Myocyte (in vitro differentiated cells): ENCODE results near the gene SDK1. TPM values are rescaled to one million over a fixed set of nuclear protein-coding genes. Genes with fewer than 3 reads are reported as not detected.

Source experiments
- DNase-seq: peaks from one replicate; pipeline ENCODE4 v3.0.0-alpha.2; 2012; ENCODE audit warnings: low read depth
- total RNA-seq: library from RNA; depleted of rRNA; stranded (reverse); fragments of >200 nt; gene quantifications from 2 replicates; pipeline ENCODE4 v1.2.3, GENCODE V29; 2014

The SDK1 gene
- total RNA-seq, 1 donor from 2014 or later = 2.8 TPM

- DNase-seq = no peak
Observed at GRCh38 chr7:3455806-3456595, 154.9 kb downstream of the SDK1 start.

GRCh38 chr7:3459111-3459510 is 158.1 kb downstream of the SDK1 start:
- no peak for DNase-seq

GRCh38 chr7:3461923-3462322 is 160.9 kb downstream of the SDK1 start:
- DNase-seq = no peak

GRCh38 chr7:3463696-3464095 is 162.6 kb downstream of the SDK1 start:
- DNase-seq = no peak

- no peak for DNase-seq
Observed at GRCh38 chr7:3464900-3465622, 164.0 kb downstream of the SDK1 start.

GRCh38 chr7:3466261-3466660 is 165.2 kb downstream of the SDK1 start:
- DNase-seq = no peak

- no peak for DNase-seq
Observed at GRCh38 chr7:3469641-3470040, 168.6 kb downstream of the SDK1 start.

- DNase-seq = no peak
Observed at GRCh38 chr7:3480197-3480596, 179.1 kb downstream of the SDK1 start.

GRCh38 chr7:3481435-3481834 is 180.4 kb downstream of the SDK1 start:
- no peak for DNase-seq

- DNase-seq = peak; percentile 70
Observed at GRCh38 chr7:3482147-3482921, 181.3 kb downstream of the SDK1 start.

GRCh38 chr7:3486841-3487240 is 185.8 kb downstream of the SDK1 start:
- no peak for DNase-seq

GRCh38 chr7:3488829-3489228 is 187.8 kb downstream of the SDK1 start:
- no peak for DNase-seq

- peak; percentile 35 for DNase-seq
Observed at GRCh38 chr7:3493499-3493898, 192.4 kb downstream of the SDK1 start.

- peak; percentile 47 for DNase-seq
Observed at GRCh38 chr7:3494947-3495346, 193.9 kb downstream of the SDK1 start.

GRCh38 chr7:3495530-3495929 is 194.5 kb downstream of the SDK1 start:
- DNase-seq = no peak

GRCh38 chr7:3495954-3496353 is 194.9 kb downstream of the SDK1 start:
- DNase-seq = no peak

- DNase-seq = no peak
Observed at GRCh38 chr7:3497796-3498195, 196.7 kb downstream of the SDK1 start.

GRCh38 chr7:3501671-3502070 is 200.6 kb downstream of the SDK1 start:
- no peak for DNase-seq

- no peak for DNase-seq
Observed at GRCh38 chr7:3504384-3504783, 203.3 kb downstream of the SDK1 start.

GRCh38 chr7:3510101-3511020 is 209.3 kb downstream of the SDK1 start:
- DNase-seq = no peak

- DNase-seq = no peak
Observed at GRCh38 chr7:3517344-3517743, 216.3 kb downstream of the SDK1 start.
